ENCODE data around the gene CSF1R. TPM values are rescaled to one million over a fixed set of nuclear protein-coding genes. Genes with fewer than 3 reads are reported as not detected.

Gene CSF1R
- total RNA-seq, 1 experiment from 2014 or later, result 5.8 TPM

GRCh38 chr5:150020249-150020648 is 66.1 kb downstream of the CSF1R start:
- no peak overlapping the region for H3K4me3 ChIP-seq (ENCODE audit: low read depth, low read length)
- CTCF ChIA-PET, result interaction anchor here (0.6 kb wide), 1 partner anchor 254 kb away, joined by 5 read pairs; no protein-coding TSS in a partner anchor
- Mint-ChIP-seq H3K27me3 (ENCODE audit: insufficient read depth, unreplicated experiment) (no peaks in the 10 kb centered on the region), H3K4me1 (ENCODE audit: low read depth, unreplicated experiment) (no peaks in the 10 kb centered on the region), H3K27ac (ENCODE audit: unreplicated experiment) (no peak overlapping the region), H3K36me3 (ENCODE audit: insufficient read depth, unreplicated experiment) (peaks cover 89% of the 10 kb centered on the region), H3K4me3 (ENCODE audit: unreplicated experiment) (no peak overlapping the region), H3K9me3 (ENCODE audit: unreplicated experiment) (peaks cover 9% of the 10 kb centered on the region)
- H3K9me3 ChIP-seq, result peaks cover 6% of the 10 kb centered on the region; the same call in 1 of the 2 replicates
- DNase-seq, result no peak
- TF ChIP-seq, protein P1, sequence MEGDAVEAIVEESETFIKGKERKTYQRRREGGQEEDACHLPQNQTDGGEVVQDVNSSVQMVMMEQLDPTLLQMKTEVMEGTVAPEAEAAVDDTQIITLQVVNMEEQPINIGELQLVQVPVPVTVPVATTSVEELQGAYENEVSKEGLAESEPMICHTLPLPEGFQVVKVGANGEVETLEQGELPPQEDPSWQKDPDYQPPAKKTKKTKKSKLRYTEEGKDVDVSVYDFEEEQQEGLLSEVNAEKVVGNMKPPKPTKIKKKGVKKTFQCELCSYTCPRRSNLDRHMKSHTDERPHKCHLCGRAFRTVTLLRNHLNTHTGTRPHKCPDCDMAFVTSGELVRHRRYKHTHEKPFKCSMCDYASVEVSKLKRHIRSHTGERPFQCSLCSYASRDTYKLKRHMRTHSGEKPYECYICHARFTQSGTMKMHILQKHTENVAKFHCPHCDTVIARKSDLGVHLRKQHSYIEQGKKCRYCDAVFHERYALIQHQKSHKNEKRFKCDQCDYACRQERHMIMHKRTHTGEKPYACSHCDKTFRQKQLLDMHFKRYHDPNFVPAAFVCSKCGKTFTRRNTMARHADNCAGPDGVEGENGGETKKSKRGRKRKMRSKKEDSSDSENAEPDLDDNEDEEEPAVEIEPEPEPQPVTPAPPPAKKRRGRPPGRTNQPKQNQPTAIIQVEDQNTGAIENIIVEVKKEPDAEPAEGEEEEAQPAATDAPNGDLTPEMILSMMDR (IDR thresholded peaks at IDR 0.05; ENCODE audit: insufficient read depth in 1 of 2, low read depth in 1 of 2, low read length in 1 of 2, severe bottlenecking in 1 of 2, unreplicated experiment in 1 of 2), result no peak
- no peaks in the 10 kb centered on the region; the same call in 1 of the 2 replicates for H3K4me1 ChIP-seq
- intact Hi-C loops (cut with micrococcal nuclease; ENCODE audit: unreplicated experiment), result no loop called here
- H3K36me3 ChIP-seq (ENCODE audit: control insufficient read depth, insufficient read depth, low read length), result peaks cover 10% of the 10 kb centered on the region
- POLR2A ChIA-PET, result no interaction called here
- H3K27me3 ChIP-seq (replicated peaks; ENCODE audit: control insufficient read depth, insufficient read depth, low read length), result no peaks in the 10 kb centered on the region
- no TSS peak for BruUV-seq (replicated peaks)

GRCh38 chr5:150017226-150018005 is 68.9 kb downstream of the CSF1R start:
- Mint-ChIP-seq H3K9me3 (ENCODE audit: unreplicated experiment) (peaks cover 12% of the 10 kb centered on the region), H3K4me3 (ENCODE audit: unreplicated experiment) (no peak overlapping the region), H3K27me3 (ENCODE audit: insufficient read depth, unreplicated experiment) (no peaks in the 10 kb centered on the region), H3K27ac (ENCODE audit: unreplicated experiment) (no peak overlapping the region), H3K4me1 (ENCODE audit: low read depth, unreplicated experiment) (no peaks in the 10 kb centered on the region), H3K36me3 (ENCODE audit: insufficient read depth, unreplicated experiment) (peaks cover 94% of the 10 kb centered on the region)
- TF ChIP-seq, protein P1 (IDR thresholded peaks at IDR 0.05; ENCODE audit: insufficient read depth in 1 of 2, low read depth in 1 of 2, low read length in 1 of 2, severe bottlenecking in 1 of 2, unreplicated experiment in 1 of 2), result no peak
- Histone ChIP-seq H3K4me1 (no peaks in the 10 kb centered on the region), H3K4me3 (ENCODE audit: low read depth, low read length) (no peak overlapping the region), H3K27me3 (replicated peaks; ENCODE audit: control insufficient read depth, insufficient read depth, low read length) (no peaks in the 10 kb centered on the region), H3K36me3 (ENCODE audit: control insufficient read depth, insufficient read depth, low read length) (peaks cover 13% of the 10 kb centered on the region), H3K9me3 (peaks cover 15% of the 10 kb centered on the region; the same call in 1 of the 2 replicates)
- intact Hi-C loops (cut with micrococcal nuclease; ENCODE audit: unreplicated experiment), result no loop called here
- POLR2A ChIA-PET, result no interaction called here
- BruUV-seq (replicated peaks), result no TSS peak
- CTCF ChIA-PET, result no interaction called here
- DNase-seq, result no peak

DNA sequence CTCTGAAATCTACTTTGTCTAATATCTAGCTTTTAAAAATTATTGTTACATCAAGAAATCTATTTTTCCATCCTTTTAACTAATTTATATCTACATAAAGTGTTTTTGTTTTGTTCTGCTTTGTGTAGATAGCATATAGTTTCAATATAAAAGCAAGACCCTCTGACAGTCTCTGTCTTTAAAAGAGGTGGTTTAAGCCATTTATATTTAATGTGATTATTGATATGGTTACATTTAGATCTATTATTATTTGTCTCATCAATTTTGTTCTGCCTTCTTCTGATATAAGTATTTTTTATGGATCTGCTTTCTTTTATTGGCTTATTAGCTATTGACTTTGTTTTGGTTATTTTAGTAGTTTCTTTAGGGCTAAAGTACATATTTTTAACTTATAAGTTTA is 69.8 kb downstream of the CSF1R start:
- H3K4me3 ChIP-seq (ENCODE audit: low read depth, low read length), result no peak overlapping the region
- DNase-seq, result no peak
- no peaks in the 10 kb centered on the region for H3K27me3 ChIP-seq (replicated peaks; ENCODE audit: control insufficient read depth, insufficient read depth, low read length)
- no peaks in the 10 kb centered on the region for H3K27me3 Mint-ChIP-seq (ENCODE audit: insufficient read depth, unreplicated experiment)
- intact Hi-C loops (cut with micrococcal nuclease; ENCODE audit: unreplicated experiment), result no loop called here
- TF ChIP-seq, protein P1 (IDR thresholded peaks at IDR 0.05; ENCODE audit: insufficient read depth in 1 of 2, low read depth in 1 of 2, low read length in 1 of 2, severe bottlenecking in 1 of 2, unreplicated experiment in 1 of 2), result no peak
- H3K36me3 Mint-ChIP-seq (ENCODE audit: insufficient read depth, unreplicated experiment), result peaks cover 94% of the 10 kb centered on the region
- H3K9me3 ChIP-seq, result peaks cover 15% of the 10 kb centered on the region; the same call in 1 of the 2 replicates
- peaks cover 12% of the 10 kb centered on the region for H3K9me3 Mint-ChIP-seq (ENCODE audit: unreplicated experiment)
- no peak overlapping the region for H3K4me3 Mint-ChIP-seq (ENCODE audit: unreplicated experiment)
- H3K36me3 ChIP-seq (ENCODE audit: control insufficient read depth, insufficient read depth, low read length), result peaks cover 15% of the 10 kb centered on the region
- ChIA-PET CTCF (no interaction called here), POLR2A (no interaction called here)
- no TSS peak for BruUV-seq (replicated peaks)
- no peaks in the 10 kb centered on the region for H3K4me1 ChIP-seq
- no peak overlapping the region for H3K27ac Mint-ChIP-seq (ENCODE audit: unreplicated experiment)
- H3K4me1 Mint-ChIP-seq (ENCODE audit: low read depth, unreplicated experiment), result no peaks in the 10 kb centered on the region
